ENCODE results near the gene EEF1AKMT3.

The EEF1AKMT3 gene

GRCh38 chr12:57772429-57773322 is at the start of gene EEF1AKMT3:
Gene EEF1AKMT3, plus strand, starts transcription at chr12:57772614. Its CDS starts 111 bp downstream, at chr12:57772725.
- peak in 1 of 6 experiments; percentile 36 for DNase-seq

DNA sequence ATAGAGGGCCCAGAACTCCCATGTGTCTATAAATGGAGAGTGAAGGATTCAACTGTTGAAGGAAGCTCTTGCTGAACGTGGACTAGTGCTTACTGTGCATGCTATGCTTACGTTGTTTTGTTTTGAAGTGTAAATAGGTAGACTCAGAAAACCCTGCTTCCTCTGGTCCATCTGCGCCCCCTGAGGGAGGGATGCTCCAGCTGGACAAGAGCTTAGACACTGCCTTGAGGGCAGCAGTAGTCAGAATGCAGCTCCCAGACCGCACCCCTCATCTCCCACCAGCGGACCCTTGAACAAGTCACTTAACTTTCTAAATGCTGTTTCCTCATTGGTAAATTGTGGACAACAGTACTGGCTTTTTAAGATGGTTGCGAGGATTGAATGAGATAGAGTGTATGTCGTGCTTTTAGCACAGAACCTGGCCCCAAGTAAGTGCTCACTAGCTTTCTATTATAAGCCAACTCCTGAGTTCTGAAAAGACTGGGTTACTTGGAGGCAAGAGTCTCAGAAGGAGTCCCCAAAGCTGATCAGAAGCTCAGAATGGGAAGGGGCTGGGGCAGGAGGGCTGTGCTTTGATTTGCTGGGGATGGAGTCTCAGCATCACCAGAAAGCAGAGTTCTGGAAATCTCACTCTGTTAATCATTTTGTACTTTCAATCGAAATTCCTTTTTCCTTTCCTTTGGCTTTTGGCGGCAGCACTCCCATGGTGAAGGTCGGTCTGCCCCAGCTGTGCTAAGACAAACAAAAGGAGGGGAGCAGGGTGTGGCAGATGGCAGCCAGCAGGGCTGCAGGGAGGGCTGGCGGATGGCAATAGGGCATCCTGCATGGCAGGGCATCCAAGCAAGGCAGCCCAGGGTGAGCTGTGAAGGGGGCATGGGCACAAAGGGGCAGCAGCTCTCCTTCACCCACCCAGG is 49.4 kb upstream of the EEF1AKMT3 start:
- no peak for DNase-seq

GRCh38 chr12:57723630-57723962 is 48.8 kb upstream of the EEF1AKMT3 start:
- DNase-seq: no peak

DNA sequence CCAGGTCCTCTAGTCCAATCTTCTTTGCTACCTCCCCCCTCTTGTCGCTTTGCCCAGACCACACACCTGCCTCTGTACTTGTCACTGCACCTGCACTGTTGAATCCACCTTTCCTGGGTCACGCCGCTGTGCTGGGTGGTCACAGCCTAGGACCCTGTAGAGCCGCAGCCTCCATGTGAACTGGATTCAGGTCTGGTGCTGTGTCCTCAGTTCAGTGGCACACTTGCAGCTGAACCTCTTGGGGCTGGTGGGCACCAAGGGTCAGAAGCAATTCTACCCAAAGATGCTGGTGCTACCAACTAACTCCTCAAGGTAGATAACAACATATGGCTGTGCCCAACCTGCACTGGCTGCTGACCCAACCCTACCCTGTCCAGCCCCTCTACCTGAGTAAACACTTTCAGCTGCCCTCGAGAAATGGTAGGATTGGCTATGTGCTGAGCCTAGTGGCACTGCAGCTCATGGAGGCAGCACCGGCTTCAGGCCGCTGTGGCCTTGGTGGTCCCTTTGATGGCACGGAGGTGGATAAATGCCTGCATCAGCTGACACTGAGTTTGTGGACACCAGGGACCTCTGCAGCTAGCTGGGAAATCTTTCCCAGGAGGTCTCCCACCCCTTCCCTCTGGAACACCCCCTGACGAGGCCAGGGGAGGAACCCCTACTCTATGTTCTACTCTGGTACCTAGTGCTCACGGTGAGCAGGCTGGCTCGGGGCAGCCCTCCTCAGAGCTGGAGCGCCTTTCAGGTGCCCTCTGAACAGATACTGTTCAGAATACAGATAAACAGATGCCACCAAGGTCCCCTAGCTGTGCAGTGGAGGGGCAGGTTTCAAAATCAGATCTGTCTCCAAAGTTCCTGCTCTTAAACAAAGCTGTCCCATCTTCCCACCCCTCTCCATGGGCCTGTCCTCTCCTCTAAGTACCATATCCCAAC is 48.1 kb upstream of the EEF1AKMT3 start:
- no peak for DNase-seq

- DNase-seq: no peak
These were observed 47.3 kb upstream of the EEF1AKMT3 start for GRCh38 chr12:57724936-57725740.

DNA sequence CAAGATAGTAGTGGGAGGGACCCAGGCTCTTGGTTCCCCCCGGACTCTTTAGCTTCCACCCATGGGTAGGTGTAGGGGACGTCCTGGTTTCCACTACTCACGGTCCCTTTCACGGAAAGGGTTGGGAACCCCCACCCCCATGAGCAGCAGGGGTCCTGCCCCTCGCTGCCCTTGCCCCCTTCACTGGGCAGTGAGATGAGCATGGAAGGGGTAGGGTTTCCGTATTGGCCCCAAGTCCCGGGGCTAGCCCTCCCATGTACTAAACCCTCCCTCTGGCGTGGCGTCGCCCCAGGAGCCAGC is 46.6 kb upstream of the EEF1AKMT3 start:
- DNase-seq: no peak

DNA sequence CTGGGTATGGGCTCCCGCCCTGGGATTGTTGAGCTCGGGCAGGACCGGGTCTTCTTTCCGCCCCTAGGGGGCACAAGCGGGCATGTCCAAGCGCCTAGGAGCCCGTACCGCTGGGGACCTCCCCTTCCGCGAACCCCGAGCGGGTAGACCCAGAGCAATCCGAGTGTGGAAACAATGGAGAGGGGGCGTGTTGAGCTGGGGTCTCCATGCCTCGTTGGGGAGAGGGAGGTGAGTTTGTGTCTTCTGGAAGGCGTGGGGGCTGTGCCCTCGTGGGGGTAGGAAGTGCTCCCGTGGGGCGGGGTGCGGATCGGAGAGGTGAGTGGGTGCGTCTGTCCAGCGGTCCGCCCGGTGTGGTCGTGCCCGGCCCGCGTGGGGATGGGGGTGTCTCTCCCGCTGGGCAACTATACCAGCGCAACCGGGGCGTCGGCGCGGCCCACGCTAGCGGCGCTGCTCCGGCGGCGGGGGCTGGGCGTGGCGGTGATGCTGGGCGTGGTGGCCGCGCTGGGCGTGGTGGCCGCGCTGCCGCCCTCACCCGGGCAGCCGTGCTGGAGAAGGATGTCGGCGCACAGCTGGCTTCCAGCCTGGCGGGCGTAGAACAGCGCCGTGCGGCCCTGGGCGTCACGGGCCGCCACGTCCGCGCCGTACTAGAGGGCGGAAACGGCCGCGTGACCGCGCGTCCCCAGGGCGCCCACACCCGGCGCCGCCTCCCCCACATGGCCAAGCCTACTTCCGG is 46.1 kb upstream of the EEF1AKMT3 start:
- DNase-seq: peak in 2 of 6 experiments; percentile 7 to 23

DNA sequence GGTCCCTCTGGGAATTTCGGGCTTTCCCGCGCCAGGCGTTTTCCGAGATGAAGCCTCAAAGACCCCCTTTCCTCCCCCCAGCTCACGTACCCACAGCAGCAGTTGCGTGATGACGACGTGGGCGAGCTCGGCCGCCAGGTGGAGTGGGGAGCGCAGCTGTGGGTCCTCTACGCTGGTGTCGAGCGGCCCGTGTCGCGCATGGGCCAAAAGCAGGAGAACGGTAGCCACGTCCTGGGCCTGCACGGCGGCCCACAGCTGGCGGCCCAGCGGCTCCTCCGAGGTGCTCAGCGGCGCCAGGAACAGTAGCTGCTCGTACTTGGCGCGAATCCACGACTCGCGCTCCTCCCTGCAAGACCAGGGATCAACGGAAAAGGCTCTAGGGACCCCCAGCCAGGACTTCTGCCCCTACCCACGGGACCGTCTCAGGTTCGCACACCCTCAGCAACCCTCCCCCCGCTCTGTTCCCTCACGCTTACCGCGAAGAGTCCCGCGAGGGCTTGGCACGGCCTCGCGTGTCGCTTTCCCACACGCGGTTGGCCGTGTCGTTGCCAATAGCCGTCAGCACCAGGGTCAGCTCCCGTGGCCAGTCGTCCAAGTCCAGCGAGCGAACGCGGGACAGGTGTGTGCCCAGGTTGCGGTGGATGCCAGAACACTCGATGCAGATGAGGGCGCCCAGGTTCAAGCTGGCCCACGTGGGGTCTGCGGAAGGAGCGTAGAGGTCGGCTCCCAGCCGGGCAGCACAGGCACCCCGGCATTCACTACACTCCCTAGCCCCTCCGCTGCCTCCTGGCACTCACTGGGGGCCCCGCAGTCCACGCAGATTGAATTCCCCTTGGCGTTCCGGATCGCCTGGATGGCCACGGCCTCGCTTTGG is 45.3 kb upstream of the EEF1AKMT3 start:
- no peak for DNase-seq

DNA sequence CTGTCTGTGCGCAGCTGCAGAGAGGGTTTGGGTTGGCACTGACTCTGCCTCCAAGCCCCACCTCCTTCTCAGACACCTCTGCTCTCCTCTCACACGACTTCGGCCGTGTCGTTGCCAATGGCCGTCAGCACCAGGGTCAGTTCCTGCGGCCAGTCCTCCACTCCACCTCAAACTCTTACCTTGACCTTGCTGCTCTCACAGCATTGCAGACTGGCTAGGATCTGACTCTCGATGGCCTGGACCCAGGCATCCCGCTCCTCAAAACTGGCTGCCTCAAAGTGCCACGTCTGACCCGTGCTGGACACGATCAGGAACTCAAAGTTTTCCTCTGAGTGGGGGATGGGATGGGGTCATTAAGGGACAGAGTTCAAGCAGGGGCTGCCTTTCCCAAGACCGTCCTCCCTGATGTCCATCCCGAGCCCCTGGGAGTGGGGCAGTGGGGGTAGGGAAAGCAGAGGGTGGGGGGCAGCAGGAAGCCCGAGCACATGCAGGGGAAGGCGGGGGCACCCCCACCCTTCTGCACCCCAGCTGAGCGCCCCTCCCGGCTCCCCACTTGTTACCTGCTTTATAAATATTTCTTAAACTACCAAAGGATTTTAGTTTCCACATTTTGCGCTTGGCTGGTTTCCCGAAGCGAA is 44.5 kb upstream of the EEF1AKMT3 start:
- DNase-seq: no peak

DNA sequence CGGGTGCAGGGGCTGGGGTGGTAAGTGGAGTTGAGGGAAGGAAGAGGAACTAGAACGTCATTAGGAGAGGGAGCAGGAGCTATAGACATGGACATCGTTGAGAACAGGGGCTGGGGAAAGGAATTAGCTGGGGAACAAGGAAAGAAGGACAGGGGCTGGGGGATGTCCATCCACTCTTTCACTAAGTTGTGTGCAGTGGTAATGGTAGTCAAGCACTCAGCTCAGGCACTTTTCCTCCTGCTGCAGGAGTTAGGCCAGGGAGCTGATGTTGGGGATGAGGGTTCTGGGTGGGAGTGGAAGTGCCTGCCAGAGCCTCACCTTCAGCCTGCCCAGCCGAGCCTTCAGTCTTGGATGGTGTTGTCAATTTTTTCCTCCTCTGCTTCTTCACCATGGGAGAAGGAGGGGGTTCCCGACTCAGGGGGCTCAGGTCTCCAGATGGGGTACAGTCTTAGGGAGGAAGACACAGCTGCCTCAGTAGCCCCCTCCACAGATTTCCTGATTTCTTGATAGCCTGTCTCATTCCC is 43.0 kb upstream of the EEF1AKMT3 start:
- DNase-seq: no peak

- no peak for DNase-seq
These were observed 41.9 kb upstream of the EEF1AKMT3 start for GRCh38 chr12:57730336-57731067.

GRCh38 chr12:57731411-57732080 is 40.9 kb upstream of the EEF1AKMT3 start:
- DNase-seq: no peak

DNA sequence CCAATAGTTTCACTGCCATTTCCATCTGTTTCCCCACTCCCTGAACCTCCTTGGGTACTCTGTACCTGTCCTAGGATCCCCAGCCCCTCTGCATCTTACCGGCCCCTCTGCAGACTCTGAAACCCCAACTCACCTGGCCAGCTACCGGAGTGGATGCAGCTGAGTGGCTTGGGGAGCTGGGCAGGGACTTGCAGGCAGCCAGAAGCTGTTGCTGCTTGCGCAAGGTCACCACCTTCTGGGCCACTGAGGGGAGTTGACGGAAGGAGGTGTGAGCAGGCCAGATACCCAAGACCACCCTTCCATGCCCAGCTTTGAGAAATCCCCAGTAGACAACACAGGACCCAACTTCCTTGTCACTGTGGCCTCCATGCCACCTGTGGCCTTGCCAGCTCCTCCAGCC is 40.1 kb upstream of the EEF1AKMT3 start:
- DNase-seq: no peak

DNA sequence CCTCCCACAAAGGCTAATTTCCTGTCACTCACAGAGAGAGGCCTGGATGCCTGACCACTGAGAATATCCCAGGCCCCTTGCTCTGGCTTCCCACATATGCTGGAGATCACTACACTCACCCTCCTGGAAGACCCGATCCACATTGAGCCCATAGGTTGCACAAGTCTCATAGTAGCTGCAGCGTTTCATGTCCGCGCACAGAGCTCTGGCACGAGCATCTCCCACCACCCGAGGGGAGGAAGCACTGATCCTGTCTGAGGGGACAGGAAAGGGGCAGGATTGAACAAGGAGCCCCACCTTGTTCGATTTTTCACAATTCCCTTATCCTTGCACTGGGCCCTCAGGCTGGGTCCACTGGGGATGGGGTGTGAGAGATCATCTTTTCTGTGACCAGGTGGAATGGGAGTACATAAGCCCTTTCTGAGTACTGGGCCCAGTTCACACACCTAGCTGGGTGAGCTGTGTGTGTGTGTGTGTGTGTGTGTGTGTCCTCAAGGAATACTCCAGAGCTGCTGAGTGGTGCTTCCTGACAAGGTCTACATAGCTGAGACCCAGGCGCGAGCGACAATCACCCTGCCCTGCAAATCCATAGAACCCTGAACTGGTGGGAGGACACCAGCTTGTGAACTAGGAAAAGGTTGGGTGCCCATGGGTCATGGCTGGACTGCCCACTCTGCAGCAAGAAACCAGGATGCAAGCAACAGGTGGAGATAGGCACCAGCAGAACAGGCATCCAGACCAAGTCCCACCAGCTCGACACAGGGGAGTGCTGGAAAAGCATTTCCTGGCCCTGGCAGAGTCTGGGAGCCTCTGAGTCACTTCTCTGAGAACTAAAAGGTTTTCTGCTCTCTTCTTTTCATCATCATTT is 39.5 kb upstream of the EEF1AKMT3 start:
- no peak for DNase-seq

- no peak for DNase-seq
These were observed 38.5 kb upstream of the EEF1AKMT3 start for GRCh38 chr12:57733928-57734327.

GRCh38 chr12:57734591-57734990 is 37.8 kb upstream of the EEF1AKMT3 start:
- no peak for DNase-seq

Measured in stimulated activated naive CD4-positive, alpha-beta T cell (primary cell).